CD1c-positive myeloid dendritic cell (primary cell): ENCODE results near the gene RPL23.

Source experiments
- DNase-seq: peaks from one replicate; pipeline ENCODE4 v3.0.0-alpha.2; 2016; ENCODE audit errors: extremely low spot score

The RPL23 gene

GRCh38 chr17:38883592-38884526, 30.3 kb upstream of the RPL23 start:
- peak; percentile 72 for DNase-seq

- no peak for DNase-seq
Observed at GRCh38 chr17:38882870-38883269, 29.3 kb upstream of the RPL23 start.

GRCh38 chr17:38881600-38882191, 28.2 kb upstream of the RPL23 start:
- peak; percentile 48 for DNase-seq

- no peak for DNase-seq
Observed at GRCh38 chr17:38879878-38880665, 26.6 kb upstream of the RPL23 start.

GRCh38 chr17:38877130-38877851, 23.8 kb upstream of the RPL23 start:
- no peak for DNase-seq

GRCh38 chr17:38875477-38876075, 22.1 kb upstream of the RPL23 start:
- no peak for DNase-seq

GRCh38 chr17:38874505-38875400, 21.2 kb upstream of the RPL23 start:
- no peak for DNase-seq

- DNase-seq, result no peak
Observed at GRCh38 chr17:38873640-38874380, 20.3 kb upstream of the RPL23 start.

- no peak for DNase-seq
Observed at GRCh38 chr17:38872671-38873385, 19.3 kb upstream of the RPL23 start.

GRCh38 chr17:38872027-38872511, 18.5 kb upstream of the RPL23 start:
- peak; percentile 78 for DNase-seq

- peak; percentile 89 for DNase-seq
Observed at GRCh38 chr17:38871247-38872015, 17.9 kb upstream of the RPL23 start.

- peak; percentile 52 for DNase-seq
Observed at GRCh38 chr17:38870259-38871165, 17.0 kb upstream of the RPL23 start.

- peak; percentile 96 for DNase-seq
Observed at GRCh38 chr17:38869526-38870258, 16.2 kb upstream of the RPL23 start, which contains the start of gene LASP1. TSS of gene LASP1 (plus strand) at chr17:38870058. CDS start at chr17:38870190, 132 bp downstream.

GRCh38 chr17:38868817-38869525, 15.4 kb upstream of the RPL23 start:
- DNase-seq, result peak; percentile 84
